Peyer's patch (tissue), 4 donors: ENCODE results near the gene SSTR3. TPM values are rescaled to one million over a fixed set of nuclear protein-coding genes. Genes with fewer than 3 reads are reported as not detected.
"Not testable (repeated sequence)": the region's sequence is repeated elsewhere in the genome, so short reads cannot be mapped to it uniquely, and the experiment has no call there.

ENCODE experiments used
- DNase-seq, 3 donors: peaks; one replicate each; pipeline ENCODE4 v3.0.0-alpha.2; 2017 to 2019
- H3K27ac ChIP-seq, 4 donors: fragments of 200-600 bp; sonication (generic); one replicate each; pipeline ENCODE4 v1.5.1; 2016 to 2019
- H3K27me3 ChIP-seq, 2 donors: fragments of 200-600 bp; sonication (generic); one replicate each; pipeline ENCODE4 v1.5.1; 2019
- H3K36me3 ChIP-seq, 3 donors: fragments of 200-600 bp; sonication (generic); one replicate each; pipeline ENCODE4 v1.5.1; 2016 to 2019
- H3K4me1 ChIP-seq, 4 donors: fragments of 200-600 bp; sonication (generic); one replicate each; pipeline ENCODE4 v1.5.1; 2016 to 2019
- H3K4me3 ChIP-seq, 4 donors: fragments of 200-600 bp; sonication (generic); 1 replicate in 3 of 4; 2 replicates in 1 of 4; pipeline ENCODE4 v1.5.1; 2016 to 2019; ENCODE audit warnings: mild to moderate bottlenecking in 1 of 4
- H3K9me3 ChIP-seq, 4 donors: fragments of 200-600 bp; sonication (generic); one replicate each; pipeline ENCODE4 v1.5.1; 2016 to 2019; ENCODE audit warnings: mild to moderate bottlenecking in 1 of 4
- POLR2A ChIP-seq, 2 donors: fragments of 450-650 bp; IDR thresholded peaks; one replicate each; pipeline ENCODE4 v1.5.1; 2017; ENCODE audit warnings: antibody characterized with exemption in 2 of 2, mild to moderate bottlenecking in 2 of 2, moderate library complexity in 2 of 2
- total RNA-seq, 4 donors: library from RNA; depleted of rRNA; stranded (reverse); fragments of >200 nt; gene quantifications; one replicate each; pipeline ENCODE4 v1.1.0, GENCODE V29; 2016
- TF ChIP-seq, protein P1 (sequence below), 6 experiments: fragments of 450-650 bp in 4 of 6; fragments of 200-600 bp in 2 of 6; sonication (generic) in 1 of 6; IDR thresholded peaks; one replicate each; pipeline ENCODE4 v1.5.1; 2017 to 2019; ENCODE audit warnings: antibody characterized with exemption in 6 of 6, mild to moderate bottlenecking in 3 of 6, moderate library complexity in 1 of 6

The SSTR3 gene
- total RNA-seq, 4 donors from 2014 or later, result not detected

DNA sequence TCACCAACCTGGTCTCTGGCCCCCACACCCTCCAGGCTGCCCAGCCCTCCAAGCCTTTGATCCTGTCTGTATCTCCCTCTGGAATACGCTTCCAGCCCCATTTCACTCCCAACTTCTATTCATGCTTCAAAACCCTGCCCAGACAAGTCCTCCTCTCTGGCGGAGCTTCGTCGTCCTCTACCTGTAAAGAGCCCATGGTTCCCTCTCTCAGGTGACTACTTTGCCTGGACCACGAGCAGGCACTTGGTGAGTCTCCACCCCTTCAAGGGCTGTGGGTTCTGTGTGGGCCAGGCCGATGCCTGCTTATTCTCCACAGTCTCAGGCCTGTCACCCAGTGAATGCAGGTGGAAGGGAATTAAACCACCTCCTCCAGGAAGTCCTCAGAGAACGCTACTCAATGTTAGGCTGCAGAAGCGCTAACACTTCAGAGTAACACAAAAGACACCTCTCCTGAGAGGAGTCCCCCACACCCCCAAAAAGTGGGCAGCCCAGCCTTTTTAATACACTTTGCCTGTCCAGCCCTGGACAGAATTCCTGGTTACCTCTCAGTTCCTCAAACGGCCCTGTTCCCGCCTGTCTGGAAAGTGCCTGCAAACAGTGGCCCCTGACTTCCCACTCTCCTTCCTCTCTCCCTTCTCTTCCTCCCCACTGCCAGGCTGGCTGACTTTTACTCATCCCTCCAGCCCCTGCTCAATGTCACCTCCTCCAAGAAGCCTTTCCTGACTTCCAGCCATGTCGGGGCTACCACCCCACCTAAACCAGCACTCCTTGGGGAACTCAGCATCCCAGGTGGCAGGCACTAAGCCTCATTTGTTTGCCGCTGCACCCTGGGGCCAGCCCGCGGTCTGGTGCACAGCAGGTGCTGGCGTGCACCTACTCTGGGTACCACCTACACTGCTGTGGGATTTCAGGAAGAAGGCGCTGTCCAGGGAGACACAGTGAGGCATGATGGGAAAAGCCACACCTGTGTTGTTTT is 22.7 kb upstream of the SSTR3 start:
- Histone ChIP-seq H3K9me3 (no peaks in the 10 kb centered on the region), H3K27ac (peak overlapping the region in 1 of 4 donors; percentile 91), H3K27me3 (no peaks in the 10 kb centered on the region), H3K4me3 (no peak overlapping the region), H3K36me3 (no peaks in the 10 kb centered on the region), H3K4me1 (peaks cover 0 to 61% (median 23%) of the 10 kb centered on the region in 4 donors)
- DNase-seq, result peak in 2 of 3 donors; percentile 49 to 58
- TF ChIP-seq, protein P1, sequence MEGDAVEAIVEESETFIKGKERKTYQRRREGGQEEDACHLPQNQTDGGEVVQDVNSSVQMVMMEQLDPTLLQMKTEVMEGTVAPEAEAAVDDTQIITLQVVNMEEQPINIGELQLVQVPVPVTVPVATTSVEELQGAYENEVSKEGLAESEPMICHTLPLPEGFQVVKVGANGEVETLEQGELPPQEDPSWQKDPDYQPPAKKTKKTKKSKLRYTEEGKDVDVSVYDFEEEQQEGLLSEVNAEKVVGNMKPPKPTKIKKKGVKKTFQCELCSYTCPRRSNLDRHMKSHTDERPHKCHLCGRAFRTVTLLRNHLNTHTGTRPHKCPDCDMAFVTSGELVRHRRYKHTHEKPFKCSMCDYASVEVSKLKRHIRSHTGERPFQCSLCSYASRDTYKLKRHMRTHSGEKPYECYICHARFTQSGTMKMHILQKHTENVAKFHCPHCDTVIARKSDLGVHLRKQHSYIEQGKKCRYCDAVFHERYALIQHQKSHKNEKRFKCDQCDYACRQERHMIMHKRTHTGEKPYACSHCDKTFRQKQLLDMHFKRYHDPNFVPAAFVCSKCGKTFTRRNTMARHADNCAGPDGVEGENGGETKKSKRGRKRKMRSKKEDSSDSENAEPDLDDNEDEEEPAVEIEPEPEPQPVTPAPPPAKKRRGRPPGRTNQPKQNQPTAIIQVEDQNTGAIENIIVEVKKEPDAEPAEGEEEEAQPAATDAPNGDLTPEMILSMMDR (IDR thresholded peaks at IDR 0.05), result no peak
- TF ChIP-seq POLR2A (IDR thresholded peaks at IDR 0.05), result no peak

DNA sequence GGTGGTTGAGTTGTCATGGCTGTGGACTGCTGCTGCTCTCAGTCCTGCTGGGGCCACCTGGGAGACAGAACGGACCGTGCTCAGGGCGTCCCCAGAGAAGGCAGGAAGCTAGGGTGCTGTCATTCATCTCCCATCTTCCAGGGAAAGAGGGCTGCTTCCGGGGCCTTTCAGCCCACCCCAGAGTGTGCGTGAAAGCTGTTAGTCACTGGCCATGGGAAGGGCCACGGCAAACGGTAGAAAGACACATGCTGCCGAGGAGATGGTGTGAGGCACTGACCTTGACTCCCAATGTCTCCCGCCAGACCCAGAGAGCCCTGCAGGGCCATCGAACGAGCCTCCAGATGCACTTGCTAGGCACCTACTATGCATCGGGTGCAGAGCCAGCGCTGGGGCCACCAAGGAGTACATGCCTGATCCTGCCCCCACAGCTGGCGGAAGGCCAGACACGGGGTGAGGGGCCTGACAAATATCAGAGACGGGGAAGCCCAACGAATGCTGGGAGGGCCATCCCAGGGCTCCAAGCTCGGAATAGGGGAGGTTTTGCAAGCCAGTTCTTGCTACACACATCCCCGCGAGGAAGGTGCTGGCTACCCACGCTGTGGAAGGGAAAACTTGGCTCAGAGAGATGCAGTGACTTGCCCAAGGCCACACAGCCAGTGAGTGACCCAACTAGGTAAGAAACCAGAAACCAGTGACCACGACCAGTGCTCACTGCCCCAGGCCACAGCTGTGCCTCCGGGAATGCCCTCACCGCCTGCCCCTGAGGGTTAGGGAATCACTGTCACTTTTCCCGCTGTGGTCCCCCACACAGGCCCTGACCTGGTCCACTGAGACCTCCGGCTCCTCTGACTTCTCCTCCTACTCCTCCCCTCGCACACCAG is 21.7 kb upstream of the SSTR3 start:
- H3K27ac ChIP-seq, result peak overlapping the region in 1 of 4 donors; percentile 91
- peaks cover 0 to 62% (median 32%) of the 10 kb centered on the region in 4 donors for H3K4me1 ChIP-seq
- no peaks in the 10 kb centered on the region for H3K36me3 ChIP-seq
- peak in 1 of 3 donors; percentile 51 for DNase-seq
- H3K9me3 ChIP-seq, result no peaks in the 10 kb centered on the region
- H3K4me3 ChIP-seq, result no peak overlapping the region
- H3K27me3 ChIP-seq, result no peaks in the 10 kb centered on the region
- TF ChIP-seq POLR2A (IDR thresholded peaks at IDR 0.05), result no peak
- TF ChIP-seq, protein P1 (IDR thresholded peaks at IDR 0.05), result no peak

DNA sequence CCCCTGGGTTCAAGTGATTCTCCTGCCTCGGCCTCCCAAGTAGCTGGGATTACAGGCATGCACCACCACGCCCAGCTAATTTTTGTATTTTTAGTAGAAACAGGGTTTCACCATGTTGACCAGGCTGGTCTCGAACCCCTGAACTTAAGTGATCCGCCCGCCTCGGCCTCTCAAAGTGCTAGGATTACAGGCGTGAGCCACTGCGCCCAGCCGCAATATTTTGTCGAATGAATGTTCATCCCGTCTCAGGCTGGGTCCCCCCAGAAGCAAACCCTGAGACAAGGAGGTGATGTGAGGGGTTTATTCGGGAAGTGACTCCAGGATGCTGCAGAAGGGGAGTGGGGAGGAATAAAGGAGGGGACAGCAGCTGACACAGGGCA is 21.1 kb upstream of the SSTR3 start:
- DNase-seq, result peak in 1 of 3 donors; percentile 37
- H3K27ac ChIP-seq, result peak overlapping the region in 1 of 4 donors; percentile 91
- not testable (repeated sequence) for H3K27me3 ChIP-seq

DNA sequence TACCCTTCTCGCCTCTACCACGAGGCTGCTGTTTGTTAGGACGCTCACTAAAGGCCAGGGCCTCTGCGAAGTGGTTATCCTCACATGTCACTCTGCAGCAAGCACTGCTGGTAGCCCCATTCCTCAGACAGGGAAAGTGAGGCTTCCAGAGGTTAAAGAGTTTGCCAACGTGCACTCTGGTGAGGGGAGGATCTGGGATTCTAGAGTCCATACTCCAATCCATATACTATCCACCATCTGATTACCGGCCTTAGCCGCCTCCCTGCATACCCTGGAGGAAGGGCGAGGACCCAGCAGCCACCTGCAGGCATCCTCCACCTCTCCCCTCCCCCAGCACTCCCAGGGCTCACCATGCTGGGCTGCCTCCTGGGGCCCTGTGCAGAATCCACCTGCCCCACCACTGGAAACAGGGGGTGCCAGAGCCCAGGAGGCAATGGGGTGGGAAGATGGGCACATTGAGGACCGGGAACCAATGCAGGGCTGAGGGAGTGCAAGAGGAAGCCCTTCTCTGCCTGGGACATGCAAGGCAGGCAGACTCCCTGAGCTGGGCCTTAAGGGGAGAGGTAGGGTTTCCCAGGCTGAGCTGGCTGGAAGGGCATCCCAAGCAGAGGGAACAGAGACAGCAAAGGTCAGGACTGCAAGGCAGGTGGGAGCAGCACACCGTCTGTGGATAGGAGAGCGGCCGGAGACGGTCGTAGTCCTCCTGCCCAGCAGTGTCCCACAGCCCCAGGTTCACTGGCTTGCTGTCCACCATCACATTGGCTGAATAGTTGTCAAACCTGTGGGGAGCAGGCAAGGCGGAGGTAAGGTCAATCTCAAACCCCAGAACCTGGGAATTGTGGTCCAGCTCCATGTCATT is 20.1 kb upstream of the SSTR3 start:
- no peak for TF ChIP-seq POLR2A (IDR thresholded peaks at IDR 0.05)
- TF ChIP-seq, protein P1 (IDR thresholded peaks at IDR 0.05), result no peak
- no peaks in the 10 kb centered on the region for H3K9me3 ChIP-seq
- H3K36me3 ChIP-seq, result no peaks in the 10 kb centered on the region
- H3K27me3 ChIP-seq, result no peaks in the 10 kb centered on the region
- H3K27ac ChIP-seq, result peak overlapping the region in 3 of 4 donors; percentile 85 to 94 (median 91)
- peaks cover 0 to 73% (median 44%) of the 10 kb centered on the region in 4 donors for H3K4me1 ChIP-seq
- no peak overlapping the region for H3K4me3 ChIP-seq
- peak; percentile 39 to 49 (median 45) for DNase-seq

More for the DNA sequence above, 21.1 kb upstream of the SSTR3 start:
- not testable (repeated sequence) for H3K9me3 ChIP-seq, H3K36me3 ChIP-seq, H3K4me3 ChIP-seq
- H3K4me1 ChIP-seq, result peaks cover 0 to 67% (median 38%) of the 10 kb centered on the region in 4 donors

DNA sequence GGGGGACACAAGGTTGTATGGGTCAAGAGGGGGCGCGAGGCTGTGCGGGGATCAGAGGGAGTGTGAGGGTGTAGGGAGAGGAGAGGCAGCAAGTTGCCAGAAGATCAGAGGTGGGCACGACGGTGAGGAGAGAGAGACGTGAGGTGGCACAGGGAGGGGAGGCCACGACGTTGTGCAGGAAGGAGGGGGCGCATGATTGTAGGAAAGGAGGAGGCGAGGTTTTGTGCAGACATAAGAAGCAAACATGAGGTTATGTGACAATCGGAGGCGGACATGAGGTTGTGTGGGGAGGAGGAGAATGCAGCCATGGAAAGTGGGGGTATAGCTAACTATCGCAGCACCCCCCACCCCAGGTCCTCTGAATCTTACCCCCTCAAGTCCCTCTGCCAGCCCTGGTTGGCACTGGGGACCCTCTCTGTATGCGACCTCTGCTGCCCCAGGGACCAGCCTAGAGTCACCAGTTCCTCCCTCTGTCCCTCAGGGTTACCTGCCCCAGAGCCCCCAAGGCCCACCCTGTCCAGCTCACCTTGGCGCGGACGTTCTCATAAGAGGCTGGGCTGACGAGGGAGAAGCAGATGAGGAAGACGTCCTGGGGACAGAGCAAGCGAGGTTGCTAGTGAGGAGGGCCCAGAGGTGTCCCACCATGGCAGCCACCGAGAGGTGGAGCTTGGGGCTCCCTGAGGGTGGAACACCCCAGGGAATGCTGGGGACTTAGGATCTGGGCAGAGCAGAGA is 19.3 kb upstream of the SSTR3 start:
- Histone ChIP-seq H3K4me1 (peaks cover 0 to 67% (median 41%) of the 10 kb centered on the region in 4 donors), H3K27ac (peak overlapping the region; percentile 85 to 94 (median 88)), H3K27me3 (no peaks in the 10 kb centered on the region)

More for the DNA sequence above, 19.3 kb upstream of the SSTR3 start:
- H3K9me3 ChIP-seq, result no peaks in the 10 kb centered on the region
- peak in 2 of 3 donors; percentile 37 to 49 for DNase-seq
- H3K4me3 ChIP-seq, result no peak overlapping the region
- no peak for TF ChIP-seq POLR2A (IDR thresholded peaks at IDR 0.05)
- TF ChIP-seq, protein P1 (IDR thresholded peaks at IDR 0.05), result no peak
- H3K36me3 ChIP-seq, result no peaks in the 10 kb centered on the region
